ENCODE measurements around the gene VAPA. TPM values are rescaled to one million over a fixed set of nuclear protein-coding genes. Genes with fewer than 3 reads are reported as not detected.

Gene VAPA
- total RNA-seq, 2 experiments from 2014 or later: 162 to 177 TPM

DNA sequence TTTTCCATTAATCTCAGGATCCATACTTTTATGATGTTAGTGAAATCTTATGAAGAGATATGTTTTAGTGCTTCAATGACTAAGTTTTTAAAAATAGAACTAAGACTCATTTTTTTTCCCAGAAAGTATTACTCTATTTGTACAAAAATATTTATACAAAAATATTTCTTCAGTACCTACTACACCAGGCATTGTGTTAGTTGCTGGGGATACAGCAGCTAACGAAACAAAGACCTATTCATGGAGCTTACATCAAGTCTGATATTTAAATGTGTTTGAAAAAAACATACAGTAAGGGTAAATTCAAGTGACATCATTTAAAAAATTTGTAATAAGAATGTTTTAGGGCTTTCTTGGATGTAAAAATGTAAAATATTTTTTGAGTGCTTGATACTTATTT is 11.6 kb downstream of the VAPA start:
- peaks cover 9% of the 10 kb centered on the region for H3K36me3 Mint-ChIP-seq (ENCODE audit: low read depth)
- POLR2A ChIA-PET: interaction anchor here (2.3 kb wide), 1 partner anchor 11 kb away, joined by 23 read pairs; the partner anchor contains the start of gene VAPA
- Histone ChIP-seq H3K4me3 (ENCODE audit: low read length) (no peak overlapping the region), H3K9me3 (ENCODE audit: control insufficient read depth in 1 of 2, insufficient read depth in 1 of 2, low read length in 2 of 2) (no peaks in the 10 kb centered on the region), H3K36me3 (ENCODE audit: insufficient read depth, low read length) (no peaks in the 10 kb centered on the region), H3K27me3 (ENCODE audit: control insufficient read depth in 1 of 2, insufficient read depth in 2 of 2, low read length in 2 of 2) (no peaks in the 10 kb centered on the region), H3K27ac (ENCODE audit: low read depth in 1 of 2, low read length in 2 of 2) (no peak overlapping the region), H3K4me1 (ENCODE audit: insufficient read depth, low read length) (peaks cover 17% of the 10 kb centered on the region)
- TF ChIP-seq, protein P1, sequence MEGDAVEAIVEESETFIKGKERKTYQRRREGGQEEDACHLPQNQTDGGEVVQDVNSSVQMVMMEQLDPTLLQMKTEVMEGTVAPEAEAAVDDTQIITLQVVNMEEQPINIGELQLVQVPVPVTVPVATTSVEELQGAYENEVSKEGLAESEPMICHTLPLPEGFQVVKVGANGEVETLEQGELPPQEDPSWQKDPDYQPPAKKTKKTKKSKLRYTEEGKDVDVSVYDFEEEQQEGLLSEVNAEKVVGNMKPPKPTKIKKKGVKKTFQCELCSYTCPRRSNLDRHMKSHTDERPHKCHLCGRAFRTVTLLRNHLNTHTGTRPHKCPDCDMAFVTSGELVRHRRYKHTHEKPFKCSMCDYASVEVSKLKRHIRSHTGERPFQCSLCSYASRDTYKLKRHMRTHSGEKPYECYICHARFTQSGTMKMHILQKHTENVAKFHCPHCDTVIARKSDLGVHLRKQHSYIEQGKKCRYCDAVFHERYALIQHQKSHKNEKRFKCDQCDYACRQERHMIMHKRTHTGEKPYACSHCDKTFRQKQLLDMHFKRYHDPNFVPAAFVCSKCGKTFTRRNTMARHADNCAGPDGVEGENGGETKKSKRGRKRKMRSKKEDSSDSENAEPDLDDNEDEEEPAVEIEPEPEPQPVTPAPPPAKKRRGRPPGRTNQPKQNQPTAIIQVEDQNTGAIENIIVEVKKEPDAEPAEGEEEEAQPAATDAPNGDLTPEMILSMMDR (IDR thresholded peaks at IDR 0.05): no peak
- no peaks in the 10 kb centered on the region for H3K9me3 Mint-ChIP-seq
- ATAC-seq (ENCODE audit: poor library complexity): no peak
- intact Hi-C loops (cut with DNase I, micrococcal nuclease): no loop called here
- CTCF ChIA-PET: no interaction called here
- H3K4me3 Mint-ChIP-seq: no peak overlapping the region
- DNase-seq: no peak
- no peaks in the 10 kb centered on the region for H3K27me3 Mint-ChIP-seq
- H3K27ac Mint-ChIP-seq: peak overlapping the region; percentile 14
- H3K4me1 Mint-ChIP-seq (ENCODE audit: low read depth): peaks cover 49% of the 10 kb centered on the region

DNA sequence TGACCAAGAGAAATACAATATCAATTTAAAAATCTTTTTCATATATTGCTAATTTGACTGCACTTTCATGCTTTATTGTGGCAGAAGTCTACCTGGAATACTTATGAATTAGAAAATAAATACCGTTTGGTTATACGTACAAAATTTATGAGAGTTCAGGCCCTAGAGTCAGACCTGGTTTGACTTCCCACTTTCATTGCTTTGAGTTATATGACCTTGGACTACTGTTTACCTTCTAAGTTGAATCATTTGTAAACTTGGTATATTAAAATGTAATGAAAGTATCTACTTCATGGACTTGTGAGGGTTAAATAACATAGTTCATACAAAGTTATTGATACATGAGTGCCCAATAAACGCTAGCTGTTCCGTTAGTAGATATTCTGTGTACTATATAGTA is 12.0 kb downstream of the VAPA start:
- POLR2A ChIA-PET: interaction anchor here (2.3 kb wide), 1 partner anchor 12 kb away, joined by 23 read pairs; the partner anchor contains the start of gene VAPA

DNA sequence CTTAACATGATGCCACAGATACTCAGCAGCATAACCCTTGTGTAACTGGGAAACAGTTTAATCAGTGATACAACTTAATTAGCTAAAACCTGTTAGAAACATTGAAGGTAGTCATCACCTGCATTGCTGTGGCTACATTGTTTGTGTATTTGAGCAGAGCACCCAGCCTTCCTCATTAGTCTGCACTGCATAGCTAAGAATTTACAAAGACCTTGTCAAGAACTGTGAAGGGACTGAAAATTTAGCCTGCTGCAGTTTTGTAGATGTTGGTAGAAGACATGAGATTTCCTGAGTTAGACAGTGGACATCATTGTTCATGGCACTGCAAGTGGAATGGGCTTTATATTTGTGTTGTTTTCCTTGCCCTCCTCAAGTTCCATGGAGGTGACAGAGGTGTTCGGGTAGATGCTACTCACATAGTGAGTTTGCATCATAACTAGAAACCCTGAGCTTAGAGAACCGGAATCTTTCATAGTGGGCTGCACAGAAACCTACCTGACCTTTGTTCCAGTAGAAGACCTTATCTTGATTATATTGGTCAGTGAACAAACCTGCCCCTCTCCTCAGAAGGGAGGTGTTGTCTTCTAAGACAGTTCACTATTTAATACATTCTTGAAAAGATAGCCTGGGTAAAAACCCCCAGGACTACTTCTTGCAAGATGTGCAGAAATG is 12.5 kb downstream of the VAPA start:
- intact Hi-C loops (cut with DNase I, micrococcal nuclease): no loop called here
- peak overlapping the region; percentile 55 for H3K27ac Mint-ChIP-seq

More for the DNA sequence above, 12.0 kb downstream of the VAPA start:
- H3K4me1 ChIP-seq (ENCODE audit: insufficient read depth, low read length): peaks cover 13% of the 10 kb centered on the region
- no peaks in the 10 kb centered on the region for H3K27me3 Mint-ChIP-seq
- DNase-seq (no peak), ATAC-seq (ENCODE audit: poor library complexity) (no peak)
- H3K27ac ChIP-seq (ENCODE audit: low read depth in 1 of 2, low read length in 2 of 2): no peak overlapping the region
- no peaks in the 10 kb centered on the region for H3K9me3 Mint-ChIP-seq
- peak overlapping the region; percentile 14 for H3K27ac Mint-ChIP-seq
- H3K27me3 ChIP-seq (ENCODE audit: control insufficient read depth in 1 of 2, insufficient read depth in 2 of 2, low read length in 2 of 2): no peaks in the 10 kb centered on the region
- H3K9me3 ChIP-seq (ENCODE audit: control insufficient read depth in 1 of 2, insufficient read depth in 1 of 2, low read length in 2 of 2): no peaks in the 10 kb centered on the region
- intact Hi-C loops (cut with DNase I, micrococcal nuclease): no loop called here
- no peak overlapping the region for H3K4me3 ChIP-seq (ENCODE audit: low read length)
- no peak overlapping the region for H3K4me3 Mint-ChIP-seq
- H3K36me3 Mint-ChIP-seq (ENCODE audit: low read depth): peaks cover 9% of the 10 kb centered on the region
- CTCF ChIA-PET: no interaction called here
- H3K4me1 Mint-ChIP-seq (ENCODE audit: low read depth): peaks cover 52% of the 10 kb centered on the region
- H3K36me3 ChIP-seq (ENCODE audit: insufficient read depth, low read length): no peaks in the 10 kb centered on the region
- TF ChIP-seq, protein P1 (IDR thresholded peaks at IDR 0.05): no peak

More for the DNA sequence above, 12.5 kb downstream of the VAPA start:
- no peaks in the 10 kb centered on the region for H3K27me3 Mint-ChIP-seq
- no peak overlapping the region for H3K27ac ChIP-seq (ENCODE audit: low read depth in 1 of 2, low read length in 2 of 2)
- TF ChIP-seq, protein P1 (IDR thresholded peaks at IDR 0.05): no peak
- peaks cover 11% of the 10 kb centered on the region for H3K36me3 Mint-ChIP-seq (ENCODE audit: low read depth)
- H3K4me3 Mint-ChIP-seq: peak overlapping the region; percentile 36
- peaks cover 57% of the 10 kb centered on the region for H3K4me1 Mint-ChIP-seq (ENCODE audit: low read depth)
- H3K4me1 ChIP-seq (ENCODE audit: insufficient read depth, low read length): peaks cover 12% of the 10 kb centered on the region
- DNase-seq: no peak
- no peaks in the 10 kb centered on the region for H3K36me3 ChIP-seq (ENCODE audit: insufficient read depth, low read length)
- no peak for ATAC-seq (ENCODE audit: poor library complexity)
- H3K4me3 ChIP-seq (ENCODE audit: low read length): no peak overlapping the region
- no peaks in the 10 kb centered on the region for H3K9me3 ChIP-seq (ENCODE audit: control insufficient read depth in 1 of 2, insufficient read depth in 1 of 2, low read length in 2 of 2)
- CTCF ChIA-PET: interaction anchor here (1.2 kb wide), 1 partner anchor 10 kb away, joined by 3 read pairs; no protein-coding TSS in a partner anchor
- no peaks in the 10 kb centered on the region for H3K27me3 ChIP-seq (ENCODE audit: control insufficient read depth in 1 of 2, insufficient read depth in 2 of 2, low read length in 2 of 2)
- H3K9me3 Mint-ChIP-seq: no peaks in the 10 kb centered on the region
- POLR2A ChIA-PET: interaction anchor here (2.3 kb wide), 1 partner anchor 12 kb away, joined by 23 read pairs; the partner anchor contains the start of gene VAPA
